ENCODE results near the gene PPY. TPM values are rescaled to one million over a fixed set of nuclear protein-coding genes. Genes with fewer than 3 reads are reported as not detected.
"Not testable (repeated sequence)": the region's sequence is repeated elsewhere in the genome, so short reads cannot be mapped to it uniquely, and the experiment has no call there.

Gene PPY
- total RNA-seq, 4 donors from 2014 or later, result not detected

DNA sequence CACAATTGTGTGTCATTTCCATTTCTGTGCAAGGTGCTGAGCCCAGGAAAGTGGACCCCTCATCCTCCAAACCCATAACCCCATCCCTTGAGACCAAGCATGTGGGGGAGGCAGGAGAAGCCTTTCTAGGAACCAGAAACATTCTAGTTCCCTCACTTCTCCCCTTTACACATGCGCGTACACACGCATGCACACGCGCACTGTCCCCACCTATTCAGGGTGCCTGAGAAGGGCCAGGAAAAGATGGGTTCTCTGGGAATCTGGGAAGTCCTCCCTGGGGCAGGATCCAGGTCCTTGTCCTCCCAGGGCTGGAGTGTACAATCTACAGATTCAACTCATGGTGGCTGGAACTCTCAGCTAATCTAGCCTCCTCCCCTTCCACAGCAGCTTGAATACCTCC, 2.4 kb downstream of the PPY start:
- intact Hi-C loops (cut with DNase I), result loop anchor here (5.0 to 10.0 kb wide), 2 partner anchors 102 to 235 kb away; partner anchors contain the start of gene ASB16
- TF ChIP-seq, protein P1, sequence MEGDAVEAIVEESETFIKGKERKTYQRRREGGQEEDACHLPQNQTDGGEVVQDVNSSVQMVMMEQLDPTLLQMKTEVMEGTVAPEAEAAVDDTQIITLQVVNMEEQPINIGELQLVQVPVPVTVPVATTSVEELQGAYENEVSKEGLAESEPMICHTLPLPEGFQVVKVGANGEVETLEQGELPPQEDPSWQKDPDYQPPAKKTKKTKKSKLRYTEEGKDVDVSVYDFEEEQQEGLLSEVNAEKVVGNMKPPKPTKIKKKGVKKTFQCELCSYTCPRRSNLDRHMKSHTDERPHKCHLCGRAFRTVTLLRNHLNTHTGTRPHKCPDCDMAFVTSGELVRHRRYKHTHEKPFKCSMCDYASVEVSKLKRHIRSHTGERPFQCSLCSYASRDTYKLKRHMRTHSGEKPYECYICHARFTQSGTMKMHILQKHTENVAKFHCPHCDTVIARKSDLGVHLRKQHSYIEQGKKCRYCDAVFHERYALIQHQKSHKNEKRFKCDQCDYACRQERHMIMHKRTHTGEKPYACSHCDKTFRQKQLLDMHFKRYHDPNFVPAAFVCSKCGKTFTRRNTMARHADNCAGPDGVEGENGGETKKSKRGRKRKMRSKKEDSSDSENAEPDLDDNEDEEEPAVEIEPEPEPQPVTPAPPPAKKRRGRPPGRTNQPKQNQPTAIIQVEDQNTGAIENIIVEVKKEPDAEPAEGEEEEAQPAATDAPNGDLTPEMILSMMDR (IDR thresholded peaks at IDR 0.05), result no peak
- no peak for TF ChIP-seq POLR2A (IDR thresholded peaks at IDR 0.05)
- Histone ChIP-seq H3K27ac (no peak overlapping the region), H3K27me3 (no peaks in the 10 kb centered on the region), H3K36me3 (no peaks in the 10 kb centered on the region), H3K4me3 (replicated peaks in 1 of 3) (no peak overlapping the region), H3K9me3 (no peaks in the 10 kb centered on the region), H3K4me1 (peaks cover 0 to 18% of the 10 kb centered on the region in 2 donors)
- DNase-seq, result no peak
- 98% methylated on average over 5 of the region's 5 CpGs for WGBS, 2 donors

DNA sequence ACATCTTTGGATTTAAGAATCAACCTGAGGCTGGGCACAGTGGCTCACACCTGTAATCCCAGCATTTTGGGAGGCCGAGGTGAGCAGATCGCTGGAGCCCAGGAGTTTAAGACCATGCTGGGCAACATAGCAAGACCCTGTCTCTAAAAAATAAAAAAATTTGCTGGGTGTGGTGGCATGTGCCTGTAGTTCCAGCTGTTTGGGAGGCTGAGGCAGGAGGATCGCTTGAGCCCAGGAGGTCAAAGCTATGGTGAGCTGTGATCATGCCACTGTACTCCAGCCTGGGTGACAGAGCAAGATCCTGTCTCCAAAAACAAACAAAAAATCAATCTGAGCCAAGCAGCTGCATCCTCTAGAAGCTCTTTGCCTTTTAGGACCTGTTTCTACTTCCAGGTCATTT, 2.8 kb downstream of the PPY start:
- H3K27me3 ChIP-seq; DNase-seq; H3K9me3 ChIP-seq; H3K36me3 ChIP-seq; intact Hi-C loops (cut with DNase I); H3K27ac ChIP-seq; H3K4me3 ChIP-seq (replicated peaks in 1 of 3): not testable (repeated sequence)
- H3K4me1 ChIP-seq, result peaks cover 0 to 18% of the 10 kb centered on the region in 2 donors
- WGBS, 2 donors, result 84 to 97% methylated on average over 3 of the region's 3 CpGs

DNA sequence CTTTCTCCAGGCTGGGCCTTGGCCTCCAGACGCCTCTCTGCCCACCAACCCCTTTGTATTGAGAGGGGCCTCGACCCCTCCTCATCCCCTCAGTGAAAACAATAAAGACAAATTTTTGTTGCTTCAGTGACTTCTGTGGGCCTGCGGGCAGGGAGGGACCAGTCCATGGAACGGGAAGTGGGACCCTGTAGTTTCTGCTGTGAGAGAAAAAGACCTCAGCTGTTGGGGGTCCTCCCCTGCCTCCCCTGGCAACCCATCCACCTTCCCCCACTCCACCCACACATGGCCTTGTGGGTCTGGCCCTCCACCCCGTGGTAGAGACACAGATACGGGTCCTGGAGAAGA, 3.5 kb downstream of the PPY start:
- Histone ChIP-seq H3K27ac (no peak overlapping the region), H3K4me1 (peaks cover 0 to 18% of the 10 kb centered on the region in 2 donors), H3K27me3 (no peaks in the 10 kb centered on the region), H3K4me3 (replicated peaks in 1 of 3) (no peak overlapping the region), H3K36me3 (no peaks in the 10 kb centered on the region), H3K9me3 (no peaks in the 10 kb centered on the region)
- no peak for TF ChIP-seq POLR2A (IDR thresholded peaks at IDR 0.05)
- TF ChIP-seq, protein P1 (IDR thresholded peaks at IDR 0.05), result no peak
- DNase-seq, result no peak
- 78 to 86% methylated on average over 6 of the region's 6 CpGs for WGBS, 2 donors
- intact Hi-C loops (cut with DNase I), result no loop called here

DNA sequence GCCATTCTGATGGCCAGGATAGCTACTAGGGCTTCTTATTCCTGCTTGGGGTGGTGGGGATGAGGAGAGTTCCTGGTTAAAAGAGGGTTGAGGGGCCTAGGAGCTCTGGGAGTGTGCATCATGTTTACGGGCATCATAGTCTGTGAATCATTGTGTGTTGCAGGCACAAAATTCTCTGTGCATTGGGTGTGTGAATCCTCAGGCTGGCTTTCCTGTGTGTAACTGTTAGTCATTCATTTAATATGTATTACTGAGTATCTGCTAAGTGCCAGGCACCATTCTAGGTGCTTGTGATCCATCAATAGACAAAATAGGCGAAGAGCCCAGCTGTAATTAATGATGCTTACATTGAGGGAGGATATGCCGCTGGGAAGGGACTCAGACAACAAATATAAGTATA, 5.8 kb downstream of the PPY start:
- Histone ChIP-seq H3K9me3 (no peaks in the 10 kb centered on the region), H3K27ac (no peak overlapping the region), H3K36me3 (no peaks in the 10 kb centered on the region), H3K4me1 (peaks cover 0 to 18% of the 10 kb centered on the region in 2 donors), H3K27me3 (no peaks in the 10 kb centered on the region), H3K4me3 (replicated peaks in 1 of 3) (no peak overlapping the region)
- 97 to 99% methylated on average over 3 of the region's 3 CpGs for WGBS, 2 donors
- TF ChIP-seq, protein P1 (IDR thresholded peaks at IDR 0.05), result no peak
- no peak for TF ChIP-seq POLR2A (IDR thresholded peaks at IDR 0.05)
- DNase-seq, result no peak
- intact Hi-C loops (cut with DNase I), result no loop called here

DNA sequence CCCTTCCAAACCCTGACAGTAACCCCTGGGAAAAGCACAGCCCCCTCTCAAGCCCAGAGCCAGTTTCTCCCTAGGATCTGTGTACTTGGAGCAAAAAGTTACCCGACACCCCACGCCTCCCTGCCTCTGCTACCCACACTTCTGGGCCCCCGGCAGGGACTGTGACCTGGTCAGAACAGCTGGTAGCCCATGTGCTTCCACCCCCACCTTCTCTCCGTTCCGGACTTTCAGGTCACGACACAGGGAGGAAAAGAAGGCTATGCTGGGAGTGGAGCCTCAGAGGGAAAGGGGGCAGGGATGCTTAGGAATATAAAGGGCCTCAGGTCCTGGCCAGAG, 6.4 kb downstream of the PPY start:
- Histone ChIP-seq H3K27ac (no peak overlapping the region), H3K9me3 (no peaks in the 10 kb centered on the region), H3K36me3 (no peaks in the 10 kb centered on the region), H3K27me3 (no peaks in the 10 kb centered on the region), H3K4me3 (replicated peaks in 1 of 3) (no peak overlapping the region), H3K4me1 (peaks cover 0 to 18% of the 10 kb centered on the region in 2 donors)
- intact Hi-C loops (cut with DNase I), result no loop called here
- DNase-seq, result peak in 1 of 2 donors; percentile 32
- no peak for TF ChIP-seq POLR2A (IDR thresholded peaks at IDR 0.05)
- TF ChIP-seq, protein P1 (IDR thresholded peaks at IDR 0.05), result no peak
- 49 to 70% methylated on average over 6 of the region's 6 CpGs for WGBS, 2 donors
